GM19397 (cell line): Measurements from ENCODE around the gene CCDC157.

Source experiments
- ATAC-seq: cut with Tn5 transposase; IDR thresholded peaks from one replicate; pipeline ENCODE4 v1.9.1; 2021; ENCODE audit warnings: mild to moderate bottlenecking, moderate library complexity; ENCODE audit not compliant: unreplicated experiment

The CCDC157 gene

GRCh38 chr22:30411780-30412179 is 55.0 kb downstream of the CCDC157 start:
- ATAC-seq: no peak

- no peak for ATAC-seq
Measured at GRCh38 chr22:30413001-30413400, 56.2 kb downstream of the CCDC157 start.

DNA sequence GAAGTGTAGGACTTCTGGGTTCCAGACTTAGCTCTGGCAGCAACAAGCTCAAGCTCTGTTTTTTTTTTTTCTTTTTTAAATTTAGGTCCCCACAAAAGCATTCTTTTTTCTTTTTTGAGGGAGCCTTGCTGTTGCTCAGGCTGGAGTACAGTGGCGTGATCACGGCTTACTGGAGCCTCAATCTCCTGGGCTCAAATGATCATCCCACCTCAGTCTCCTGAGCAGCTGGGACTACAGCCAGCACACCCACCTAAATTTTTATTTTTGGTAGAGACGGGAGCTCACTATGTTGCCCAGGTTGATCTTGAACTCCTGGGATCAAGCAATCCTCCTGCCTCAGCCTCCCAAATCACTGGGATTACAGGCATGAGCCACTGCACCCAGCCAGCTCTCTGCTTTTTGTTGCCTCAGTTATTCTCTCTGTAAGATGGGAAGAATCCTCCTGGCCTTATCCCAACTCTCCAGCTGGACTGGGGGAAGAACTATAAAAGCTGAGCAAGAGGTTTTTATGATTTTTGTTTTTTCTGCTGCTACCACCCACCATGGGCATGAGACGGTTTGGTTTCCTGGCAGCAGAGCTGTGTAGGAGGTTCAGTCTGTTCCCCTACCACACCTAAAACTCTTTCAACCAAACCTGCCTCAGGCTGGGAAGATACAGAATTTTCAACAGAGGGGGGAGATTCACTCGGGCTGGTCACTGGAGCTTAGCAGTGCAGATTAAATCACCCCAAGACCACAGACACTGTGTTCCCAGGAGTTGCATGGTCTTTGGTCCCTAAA is 57.1 kb downstream of the CCDC157 start:
- no peak for ATAC-seq

DNA sequence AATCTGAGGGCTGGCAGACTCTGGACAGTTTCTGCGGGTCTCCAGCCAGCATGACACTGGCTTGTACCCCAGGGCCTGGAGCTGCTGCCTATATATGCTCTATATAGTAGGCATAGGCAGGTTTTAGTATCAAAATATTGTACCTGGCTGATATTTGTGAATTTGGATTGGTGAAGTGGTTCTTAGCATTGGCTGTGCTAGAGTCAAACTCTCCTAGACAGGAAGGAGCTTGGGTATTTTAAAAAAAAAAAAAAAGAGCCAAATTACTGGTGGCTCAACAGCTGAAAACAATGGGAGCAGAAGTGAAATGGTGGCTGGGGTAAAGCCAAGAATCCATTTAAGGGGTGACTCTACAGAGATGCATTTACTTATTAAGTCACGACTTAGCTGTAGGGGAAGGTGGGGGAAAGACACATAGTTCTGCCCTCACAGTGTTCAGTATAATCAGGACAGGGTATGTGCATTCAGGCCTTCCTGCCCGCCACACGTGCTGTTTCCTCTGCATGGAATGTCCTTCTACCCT is 57.8 kb downstream of the CCDC157 start:
- ATAC-seq: no peak

DNA sequence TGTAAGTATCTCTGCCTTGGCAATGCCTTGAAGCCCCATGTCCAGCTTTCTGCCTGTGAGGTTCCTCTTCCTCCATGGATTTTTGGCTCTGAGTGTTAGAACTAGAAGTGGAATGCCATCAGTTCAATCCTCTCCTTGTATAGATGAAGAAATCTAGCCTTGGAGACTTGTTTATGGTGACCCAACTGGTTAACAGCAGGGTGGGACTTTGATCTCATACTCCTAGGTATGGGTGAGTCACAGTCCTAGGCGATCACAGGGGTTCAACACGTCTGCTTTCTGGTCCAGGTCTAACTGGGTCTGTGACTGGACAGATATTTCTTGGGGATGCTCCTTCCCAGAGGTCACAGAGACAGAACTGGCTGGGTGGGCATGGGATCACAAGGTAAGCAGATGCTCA is 59.6 kb downstream of the CCDC157 start:
- ATAC-seq: no peak

GRCh38 chr22:30416837-30417236 is 60.0 kb downstream of the CCDC157 start:
- ATAC-seq: no peak

DNA sequence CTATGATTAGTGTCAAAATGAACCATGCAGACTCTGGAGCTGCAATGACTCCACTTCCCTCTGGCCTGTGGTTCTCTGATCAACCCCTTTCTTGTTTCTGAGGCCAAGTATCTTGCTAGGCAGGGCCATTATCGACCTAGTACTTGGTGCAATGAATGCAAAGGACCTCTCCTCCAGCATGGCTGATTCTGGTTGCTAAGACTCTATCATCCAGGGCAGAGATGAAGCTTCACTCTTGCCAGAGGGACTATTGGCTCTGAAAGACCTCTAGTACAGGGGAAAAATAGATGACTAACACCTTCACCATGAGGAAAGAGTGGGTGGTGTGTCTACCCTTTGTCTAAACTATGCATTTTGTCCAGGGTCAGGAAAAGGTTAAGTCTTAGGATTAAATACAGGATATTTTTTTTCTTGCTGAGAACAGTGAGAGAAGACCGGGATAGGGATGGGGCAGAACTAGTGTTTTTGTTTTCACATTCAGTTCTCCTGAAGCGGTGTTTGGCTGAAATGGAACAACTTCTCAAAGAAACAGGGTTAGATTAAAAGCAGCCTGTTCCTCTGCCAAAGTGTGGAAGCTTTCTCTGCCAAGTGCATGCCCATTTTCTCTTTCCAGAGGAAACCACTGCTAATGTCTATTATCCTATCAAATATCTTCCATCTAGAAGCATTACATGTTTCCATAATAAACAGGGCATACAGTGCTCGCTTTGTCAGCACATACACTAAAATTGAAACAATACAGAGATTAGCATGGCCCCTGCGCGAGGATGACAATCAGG is 63.7 kb downstream of the CCDC157 start:
- no peak for ATAC-seq

- ATAC-seq: no peak
Measured at GRCh38 chr22:30421695-30422480, 65.1 kb downstream of the CCDC157 start.

- ATAC-seq: no peak
Measured at GRCh38 chr22:30422481-30423300, 65.9 kb downstream of the CCDC157 start.

- ATAC-seq: peak; percentile 24
Measured at GRCh38 chr22:30423301-30423958, 66.6 kb downstream of the CCDC157 start.

DNA sequence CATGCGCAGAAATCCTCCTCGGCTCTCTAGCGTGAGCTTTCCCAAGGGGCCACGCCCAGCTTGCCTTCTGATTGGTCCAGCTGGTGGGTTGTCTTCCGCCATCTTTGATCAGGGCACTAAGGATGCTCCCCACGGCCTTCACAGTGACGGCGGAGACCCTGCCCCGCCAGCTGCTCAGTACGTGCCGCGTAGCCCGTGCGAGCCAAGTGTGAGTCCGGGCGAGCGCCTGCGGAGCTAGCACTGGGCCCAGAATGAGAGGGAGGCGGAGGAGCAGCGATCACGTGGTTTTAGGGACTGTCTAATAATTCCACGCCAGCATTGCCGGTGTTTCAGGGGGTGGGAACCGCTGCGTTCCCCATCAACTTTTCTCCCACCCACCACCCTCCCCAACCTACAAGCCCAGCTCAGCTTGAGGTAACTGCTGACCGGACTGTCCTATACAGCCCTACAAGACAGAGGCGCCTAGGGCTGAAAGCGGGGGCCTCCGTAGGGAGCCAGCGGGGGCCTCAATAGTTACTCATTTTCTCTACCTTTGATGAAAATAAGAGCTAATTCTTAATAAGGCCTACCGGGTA is 67.2 kb downstream of the CCDC157 start:
- ATAC-seq: peak; percentile 84

DNA sequence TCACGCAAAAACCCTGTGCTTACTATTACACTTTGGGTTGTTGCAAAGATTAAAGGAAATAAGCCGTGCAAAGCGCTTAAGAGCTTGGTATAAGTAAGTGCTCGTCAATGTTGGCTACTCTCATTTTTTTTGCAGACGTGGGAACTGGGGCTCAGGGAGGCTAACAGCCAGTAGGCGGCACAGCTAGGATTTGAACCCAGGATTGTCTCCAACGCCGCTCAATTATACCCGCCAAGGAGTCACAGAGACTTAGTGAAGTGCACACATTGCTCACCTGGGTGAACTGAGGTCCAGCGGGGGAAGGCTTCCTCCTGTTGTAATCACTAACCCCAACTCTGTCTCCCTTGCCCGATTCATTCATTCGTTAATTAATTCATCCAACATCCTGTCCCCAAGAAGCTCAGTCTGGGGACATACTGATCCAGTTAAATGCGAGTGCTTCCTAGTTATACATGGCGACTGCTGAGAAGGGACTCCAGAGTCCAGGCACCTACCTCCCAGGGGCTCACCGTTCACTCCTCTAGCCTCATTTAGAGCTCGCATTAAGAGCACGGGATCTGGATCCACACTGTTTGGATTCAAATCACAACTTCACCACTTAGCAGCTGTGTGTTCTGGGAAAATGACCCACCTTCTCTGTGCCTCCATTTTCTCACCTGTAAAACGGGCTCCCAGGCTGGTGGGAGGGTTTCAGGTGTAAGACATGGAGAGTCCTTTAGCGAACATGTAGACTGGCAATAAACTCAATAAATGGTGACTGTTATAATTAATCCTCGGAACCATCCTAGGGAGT is 67.9 kb downstream of the CCDC157 start:
- no peak for ATAC-seq

GRCh38 chr22:30425327-30425615 is 68.5 kb downstream of the CCDC157 start:
- no peak for ATAC-seq

DNA sequence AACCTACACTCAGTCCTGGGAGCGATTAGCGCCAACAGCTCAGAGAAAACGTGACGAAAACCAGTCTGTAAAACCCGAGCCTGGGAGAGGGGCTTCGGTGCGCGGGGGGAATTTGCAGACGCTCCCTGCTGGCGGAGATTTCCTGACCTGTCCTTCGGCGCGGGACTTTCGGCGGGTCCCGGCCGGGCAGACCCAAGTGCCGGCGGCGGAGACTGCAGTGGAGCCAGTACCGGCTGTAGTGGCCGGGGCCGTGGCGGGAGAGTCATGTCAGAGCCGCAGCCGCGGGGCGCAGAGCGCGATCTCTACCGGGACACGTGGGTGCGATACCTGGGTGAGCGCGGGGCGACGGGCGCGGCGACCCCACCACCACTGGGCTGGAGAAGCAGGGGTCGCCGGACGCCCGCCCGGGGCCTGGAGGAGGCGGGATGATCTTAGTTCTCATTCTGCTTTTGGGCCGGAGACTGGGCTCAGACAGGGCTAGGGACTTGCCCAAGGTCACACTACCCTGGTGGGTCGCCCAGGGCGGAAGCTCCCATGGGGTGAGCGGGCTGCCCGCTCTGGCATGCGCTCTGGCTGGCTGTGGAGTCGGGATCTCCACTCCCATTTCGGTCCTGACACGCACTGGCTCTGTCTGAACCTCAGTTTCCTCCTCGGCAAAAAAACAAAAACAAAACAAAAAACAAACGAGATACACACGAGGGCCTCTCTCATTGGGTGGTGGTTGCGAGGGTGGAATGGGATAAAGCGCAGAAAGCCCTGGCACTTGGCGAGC is 69.0 kb downstream of the CCDC157 start, which contains the start of gene MTFP1:
Gene MTFP1 (plus strand): TSS at position 153 of the 772 bp plus-strand sequence. CDS start 112 bp downstream, at position 265.
- no peak for ATAC-seq
